HG03457 (cell line): Measurements from ENCODE around the gene MIER1.
A peak's percentile ranks its signal among the peaks of the same experiment; 100 is the strongest.
"Not testable (repeated sequence)": the region's sequence is repeated elsewhere in the genome, so short reads cannot be mapped to it uniquely, and the experiment has no call there.

Experiments used
- ATAC-seq: cut with Tn5 transposase; IDR thresholded peaks from one replicate; pipeline ENCODE4 v1.9.1; 2021; ENCODE audit warnings: moderate number of reproducible peaks; ENCODE audit not compliant: unreplicated experiment

MIER1 gene

GRCh38 chr1:66924756-66925557 lies at the start of gene MIER1, which contains the start of gene DNAI4:
Gene MIER1 (plus strand): TSS chr1:66924990. CDS start chr1:66925029, 39 bp downstream.
Gene DNAI4 (minus strand): TSS chr1:66924856. CDS start chr1:66924831, 25 bp downstream.
- peak; percentile 88 for ATAC-seq

GRCh38 chr1:66876664-66877063 lies 48.1 kb upstream of the MIER1 start:
- ATAC-seq, result no peak

- ATAC-seq, result no peak
Observed at GRCh38 chr1:66889030-66889429, 35.8 kb upstream of the MIER1 start.

- no peak for ATAC-seq
Observed at GRCh38 chr1:66890621-66891020, 34.2 kb upstream of the MIER1 start.

DNA sequence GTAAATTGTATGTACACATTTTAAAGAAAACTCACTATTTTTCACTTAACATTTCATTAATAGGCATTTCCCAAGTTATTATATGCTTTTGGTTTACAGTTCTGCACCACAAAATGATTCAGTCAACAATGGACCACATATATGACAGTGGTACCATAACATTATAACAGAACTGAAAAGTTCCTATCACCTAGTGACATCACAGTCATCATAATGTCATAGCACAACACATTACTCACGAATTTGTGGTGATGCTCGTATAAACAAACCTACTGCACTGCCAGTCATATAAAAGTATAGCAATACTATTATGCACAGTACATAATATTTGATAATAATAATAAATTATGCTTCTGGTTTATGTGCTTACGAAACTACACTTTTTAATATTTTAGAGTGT lies 31.1 kb upstream of the MIER1 start:
- no peak for ATAC-seq

DNA sequence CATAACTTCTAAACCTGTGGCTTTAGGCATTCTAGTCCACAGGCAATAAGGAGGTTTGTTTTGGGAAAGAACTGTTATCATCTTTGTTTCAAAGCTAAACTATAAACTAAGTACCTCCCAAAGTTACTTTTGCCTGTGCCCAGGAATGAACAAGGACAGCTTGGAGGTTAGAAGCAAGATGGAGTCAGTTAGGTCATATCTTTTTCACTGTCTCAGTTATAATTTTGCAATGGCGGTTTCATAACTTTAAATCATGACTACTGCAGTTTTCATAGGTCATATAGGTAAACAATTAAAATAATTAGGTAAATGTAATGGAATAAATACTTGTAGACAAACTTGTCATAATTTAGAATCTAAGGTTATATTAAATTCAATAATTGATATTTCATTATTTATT lies 9.6 kb upstream of the MIER1 start:
- ATAC-seq, result not testable (repeated sequence)

GRCh38 chr1:66916320-66916719 lies 8.5 kb upstream of the MIER1 start:
- ATAC-seq, result no peak

GRCh38 chr1:66917476-66917875 lies 7.3 kb upstream of the MIER1 start:
- no peak for ATAC-seq

- ATAC-seq, result no peak
Observed at GRCh38 chr1:66919063-66919462, 5.7 kb upstream of the MIER1 start.

GRCh38 chr1:66919828-66920227 lies 5.0 kb upstream of the MIER1 start:
- ATAC-seq, result no peak

- ATAC-seq, result no peak
Observed at GRCh38 chr1:66920543-66920942, 4.2 kb upstream of the MIER1 start.

DNA sequence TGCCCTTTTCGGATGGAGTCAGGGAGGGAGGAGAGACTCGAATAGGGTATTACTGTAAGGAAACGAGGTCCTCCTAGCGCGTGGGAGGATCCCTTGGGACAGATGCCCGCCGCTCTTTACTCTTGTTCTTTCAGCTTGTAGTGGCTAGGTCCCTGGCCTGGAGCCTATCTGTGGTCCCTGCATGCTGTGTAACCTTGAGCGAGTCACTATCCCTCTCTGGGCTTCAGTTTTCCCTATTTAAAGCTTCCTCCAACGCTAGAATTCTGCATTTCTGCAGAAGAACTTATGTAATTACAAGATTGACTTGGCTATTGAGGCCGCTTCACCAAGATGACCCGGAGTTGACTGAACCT lies 744 bp downstream of the MIER1 start:
- no peak for ATAC-seq

GRCh38 chr1:66925944-66926343 lies 1.2 kb downstream of the MIER1 start:
- ATAC-seq, result no peak

DNA sequence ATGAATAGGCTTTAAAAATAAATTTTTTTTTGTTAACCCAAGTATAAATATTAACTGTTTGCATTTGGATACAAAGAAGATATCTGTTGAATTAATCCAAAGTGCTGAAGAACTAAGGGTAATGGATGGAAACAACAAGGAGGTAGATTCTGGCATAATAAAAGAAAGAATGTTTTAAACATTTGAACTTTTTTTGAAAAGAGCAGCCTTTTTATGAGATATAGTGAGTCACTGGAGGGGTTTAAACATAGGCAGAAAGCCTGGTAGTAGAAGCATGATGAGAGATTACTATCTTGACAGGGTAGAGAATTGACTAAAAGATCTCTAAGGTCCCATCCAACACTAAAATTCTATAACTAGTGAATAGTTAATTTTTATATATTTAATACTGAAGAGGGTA lies 2.7 kb downstream of the MIER1 start:
- ATAC-seq, result no peak

DNA sequence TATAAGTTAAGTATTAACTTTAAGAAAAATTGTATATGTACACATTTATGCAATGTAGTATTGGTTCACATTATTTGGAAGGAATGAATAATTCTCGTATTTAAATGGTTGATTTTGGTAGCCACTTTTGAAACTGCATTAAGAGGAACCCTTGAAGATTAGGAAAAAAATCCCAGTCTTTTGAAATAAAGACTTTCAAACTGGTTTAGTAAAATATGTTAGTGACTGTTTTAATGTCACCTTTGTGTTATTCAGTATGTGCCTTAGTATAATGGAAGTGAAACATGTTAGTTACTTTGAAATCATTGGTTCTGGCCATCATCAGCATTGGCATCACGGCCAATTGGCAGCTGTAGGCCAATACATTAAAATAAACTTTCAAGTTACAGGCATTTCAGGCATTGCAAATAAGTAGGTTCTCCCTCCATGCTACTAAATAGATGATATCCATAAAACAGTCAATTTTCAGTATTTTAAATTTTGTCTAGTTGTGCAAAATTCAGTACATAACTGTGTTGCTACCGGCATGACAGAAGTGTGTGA lies 4.4 kb downstream of the MIER1 start:
- ATAC-seq, result no peak

- ATAC-seq, result no peak
Observed at GRCh38 chr1:66929691-66929998, 4.9 kb downstream of the MIER1 start.

DNA sequence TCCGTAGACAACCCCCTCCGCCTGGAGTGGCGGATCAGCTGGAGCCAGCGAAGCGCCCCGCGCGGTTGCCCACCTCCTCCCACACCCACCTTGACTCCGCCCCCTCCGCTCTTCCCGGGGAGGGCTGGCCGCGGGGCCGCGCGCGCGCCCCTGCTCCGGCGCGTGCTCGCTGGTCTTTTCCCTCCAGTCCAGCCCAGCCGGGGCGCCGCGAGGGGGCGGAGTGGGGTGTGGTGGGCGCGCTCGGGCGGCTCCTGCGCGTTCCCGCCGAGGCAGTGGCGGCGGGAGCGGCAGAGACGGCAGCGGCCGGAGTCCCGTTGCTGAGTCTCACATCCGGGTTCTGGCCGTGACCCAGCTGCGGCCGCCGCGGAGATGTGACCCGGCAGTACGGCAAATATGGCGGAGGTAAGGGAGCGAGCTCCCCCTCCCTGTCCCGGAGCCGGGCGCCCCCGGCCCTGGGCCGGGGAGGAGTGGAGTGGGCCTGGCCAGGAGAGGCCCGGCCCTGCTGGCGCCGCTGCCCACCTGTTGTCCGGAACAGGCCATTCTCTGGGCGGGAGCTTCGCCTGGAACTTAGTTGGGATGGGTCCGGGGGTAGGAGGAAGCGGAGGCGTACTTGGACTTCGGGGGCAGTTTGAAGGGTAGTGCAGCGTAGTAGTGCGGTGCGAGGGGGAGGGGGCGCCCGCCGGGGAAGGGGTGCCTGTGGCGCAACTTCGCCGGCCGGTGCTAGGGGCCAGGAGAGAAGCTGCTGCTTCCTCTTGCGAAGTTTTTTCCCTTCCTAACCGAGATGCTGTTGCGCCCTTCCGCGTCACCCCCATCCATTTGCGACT lies 5.4 kb downstream of the MIER1 start:
- peak; percentile 57 for ATAC-seq

- no peak for ATAC-seq
Observed at GRCh38 chr1:66930823-66931174, 6.0 kb downstream of the MIER1 start.

DNA sequence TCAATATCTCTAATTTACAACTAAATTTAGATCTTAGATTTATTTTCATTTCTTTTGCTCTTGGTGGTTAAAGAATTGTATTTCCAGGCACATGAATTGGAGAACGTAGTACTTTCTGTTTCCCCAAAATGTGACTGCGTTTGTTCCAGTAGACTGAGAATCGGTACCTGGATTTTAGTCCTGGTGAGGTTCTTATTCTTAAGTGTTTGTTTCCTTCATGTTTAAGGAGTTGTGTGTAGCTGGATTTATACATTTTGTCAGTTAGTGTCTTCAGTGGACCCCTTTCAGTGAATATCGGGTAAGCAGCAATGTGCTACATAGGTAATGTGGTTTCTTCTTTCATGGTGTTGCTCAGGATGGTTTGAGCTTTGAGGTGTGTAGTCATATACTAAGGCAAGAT lies 6.8 kb downstream of the MIER1 start:
- no peak for ATAC-seq

- no peak for ATAC-seq
Observed at GRCh38 chr1:66932291-66932690, 7.5 kb downstream of the MIER1 start.

DNA sequence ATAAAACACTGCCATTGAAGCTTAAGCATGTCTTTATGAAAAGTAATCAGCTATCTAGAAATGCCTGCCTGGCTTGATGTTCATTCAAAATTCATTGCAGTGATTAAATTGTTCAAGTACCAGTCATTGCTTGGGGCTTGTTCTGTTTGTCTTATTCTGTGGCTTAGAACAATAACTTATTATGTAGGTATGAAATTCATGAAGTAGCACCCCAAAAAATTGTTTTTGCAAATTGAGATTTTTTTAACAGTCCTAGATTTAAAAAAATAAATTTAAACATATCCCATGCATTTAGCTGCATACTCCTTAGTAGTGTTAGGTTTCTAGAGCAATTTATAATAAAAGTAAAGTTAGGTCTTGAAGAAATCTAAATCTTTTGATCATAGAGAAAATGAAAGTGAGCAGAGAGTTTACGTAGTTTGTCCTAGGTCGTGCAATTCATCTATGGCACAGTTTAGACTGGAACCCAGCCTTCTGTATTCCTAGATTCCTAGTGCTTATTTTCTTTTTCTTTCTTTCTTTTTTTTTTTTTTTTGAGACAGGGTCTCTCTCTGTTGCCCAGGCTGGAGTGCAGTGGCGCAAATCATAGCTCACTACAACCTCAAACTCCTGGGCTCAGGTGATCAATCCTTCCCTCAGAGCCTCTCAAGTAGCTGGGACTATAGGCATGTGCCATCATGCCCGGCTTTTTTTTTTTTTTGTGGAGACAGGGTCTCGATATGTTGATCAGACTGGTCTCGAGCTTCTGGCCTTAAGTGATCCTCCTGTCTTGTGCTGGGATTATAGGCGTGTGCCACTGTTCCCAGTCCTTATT lies 9.3 kb downstream of the MIER1 start:
- no peak for ATAC-seq
